Suprapubic skin (tissue), 4 donors: ENCODE results near the gene KAZN.

Source experiments
- POLR2A ChIP-seq, 2 donors: fragments of 450-650 bp; IDR thresholded peaks; one replicate each; pipeline ENCODE4 v1.6.1; 2017; ENCODE audit warnings: antibody characterized with exemption in 2 of 2, mild to moderate bottlenecking in 2 of 2, moderate library complexity in 2 of 2
- POLR2AphosphoS5 ChIP-seq, 3 donors: sonication (generic); formaldehyde crosslinking; IDR thresholded peaks; one replicate each; pipeline ENCODE4 v1.6.1; 2017; ENCODE audit warnings: antibody characterized with exemption in 3 of 3
- TF ChIP-seq, protein P1 (sequence below), 2 donors: fragments of 200-600 bp in 1 of 2; fragments of 450-650 bp in 1 of 2; sonication (generic) in 1 of 2; IDR thresholded peaks; one replicate each; pipeline ENCODE4 v1.5.1; 2016 to 2019; ENCODE audit warnings: antibody characterized with exemption in 2 of 2, mild to moderate bottlenecking in 1 of 2, moderate library complexity in 1 of 2

DNA sequence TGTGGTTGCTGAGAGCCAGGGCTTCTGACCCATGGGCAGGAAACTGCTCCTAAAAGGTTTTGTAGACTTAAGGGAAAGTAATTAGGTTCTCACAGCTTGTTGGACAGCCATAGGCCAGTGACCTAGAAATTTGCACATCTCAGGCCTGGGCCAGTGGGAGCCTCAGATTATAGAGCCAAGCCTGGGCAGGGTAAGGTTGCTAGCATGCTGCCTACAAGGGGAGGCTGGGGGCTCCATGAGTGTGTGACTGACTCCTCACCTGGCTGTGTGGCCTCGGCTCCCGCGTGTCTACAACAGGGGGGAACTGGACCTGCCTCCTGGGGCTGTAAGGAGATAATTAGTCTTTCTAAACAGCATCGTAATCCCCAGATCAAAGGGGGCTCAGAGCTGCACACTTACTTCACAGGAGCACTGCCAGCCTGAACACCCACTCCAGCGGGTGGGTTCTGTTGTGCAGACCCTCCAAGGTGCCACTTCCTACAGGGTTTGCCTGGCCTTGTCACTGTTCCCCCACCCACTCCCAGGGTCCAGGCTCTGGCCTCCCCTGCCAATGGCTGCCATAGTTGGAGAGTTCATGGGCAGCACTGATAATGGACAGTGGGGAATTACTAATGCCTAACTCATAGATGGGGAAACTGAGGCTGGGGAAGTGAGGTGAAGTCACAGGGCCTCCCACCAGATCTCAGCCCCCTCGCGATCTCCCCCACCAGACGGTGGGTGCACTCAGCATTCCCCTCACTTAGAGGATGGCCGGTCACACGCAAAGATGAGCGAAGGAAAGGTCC is 324.6 kb downstream of the KAZN start:
- TF ChIP-seq, protein P1, sequence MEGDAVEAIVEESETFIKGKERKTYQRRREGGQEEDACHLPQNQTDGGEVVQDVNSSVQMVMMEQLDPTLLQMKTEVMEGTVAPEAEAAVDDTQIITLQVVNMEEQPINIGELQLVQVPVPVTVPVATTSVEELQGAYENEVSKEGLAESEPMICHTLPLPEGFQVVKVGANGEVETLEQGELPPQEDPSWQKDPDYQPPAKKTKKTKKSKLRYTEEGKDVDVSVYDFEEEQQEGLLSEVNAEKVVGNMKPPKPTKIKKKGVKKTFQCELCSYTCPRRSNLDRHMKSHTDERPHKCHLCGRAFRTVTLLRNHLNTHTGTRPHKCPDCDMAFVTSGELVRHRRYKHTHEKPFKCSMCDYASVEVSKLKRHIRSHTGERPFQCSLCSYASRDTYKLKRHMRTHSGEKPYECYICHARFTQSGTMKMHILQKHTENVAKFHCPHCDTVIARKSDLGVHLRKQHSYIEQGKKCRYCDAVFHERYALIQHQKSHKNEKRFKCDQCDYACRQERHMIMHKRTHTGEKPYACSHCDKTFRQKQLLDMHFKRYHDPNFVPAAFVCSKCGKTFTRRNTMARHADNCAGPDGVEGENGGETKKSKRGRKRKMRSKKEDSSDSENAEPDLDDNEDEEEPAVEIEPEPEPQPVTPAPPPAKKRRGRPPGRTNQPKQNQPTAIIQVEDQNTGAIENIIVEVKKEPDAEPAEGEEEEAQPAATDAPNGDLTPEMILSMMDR (IDR thresholded peaks at IDR 0.05) = no peak
- no peak for TF ChIP-seq POLR2A (IDR thresholded peaks at IDR 0.05)
- no peak for TF ChIP-seq POLR2AphosphoS5 (IDR thresholded peaks at IDR 0.05)
